ENCODE results near the gene UNC80.

DNA sequence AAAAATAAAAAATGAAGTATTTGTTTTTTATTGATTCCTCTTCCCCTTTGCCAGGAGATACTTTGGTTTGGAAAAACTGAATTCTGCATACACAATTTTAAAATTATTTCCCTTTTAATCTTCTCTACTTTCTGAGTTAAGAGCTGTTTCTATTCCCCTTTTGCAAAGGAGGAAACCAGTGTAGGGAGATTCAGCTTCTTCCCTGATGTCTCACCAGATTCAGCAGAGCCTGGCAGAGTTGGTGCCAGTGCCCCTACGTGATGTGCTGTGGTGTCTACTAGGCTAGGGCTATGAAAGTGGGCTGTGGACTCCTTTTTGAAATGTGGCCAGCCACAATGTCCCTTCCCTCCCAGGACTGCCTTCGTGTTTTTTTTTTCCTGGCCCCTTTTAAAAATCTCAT, 233.2 kb downstream of the UNC80 start:
- TF ChIP-seq, protein P1, sequence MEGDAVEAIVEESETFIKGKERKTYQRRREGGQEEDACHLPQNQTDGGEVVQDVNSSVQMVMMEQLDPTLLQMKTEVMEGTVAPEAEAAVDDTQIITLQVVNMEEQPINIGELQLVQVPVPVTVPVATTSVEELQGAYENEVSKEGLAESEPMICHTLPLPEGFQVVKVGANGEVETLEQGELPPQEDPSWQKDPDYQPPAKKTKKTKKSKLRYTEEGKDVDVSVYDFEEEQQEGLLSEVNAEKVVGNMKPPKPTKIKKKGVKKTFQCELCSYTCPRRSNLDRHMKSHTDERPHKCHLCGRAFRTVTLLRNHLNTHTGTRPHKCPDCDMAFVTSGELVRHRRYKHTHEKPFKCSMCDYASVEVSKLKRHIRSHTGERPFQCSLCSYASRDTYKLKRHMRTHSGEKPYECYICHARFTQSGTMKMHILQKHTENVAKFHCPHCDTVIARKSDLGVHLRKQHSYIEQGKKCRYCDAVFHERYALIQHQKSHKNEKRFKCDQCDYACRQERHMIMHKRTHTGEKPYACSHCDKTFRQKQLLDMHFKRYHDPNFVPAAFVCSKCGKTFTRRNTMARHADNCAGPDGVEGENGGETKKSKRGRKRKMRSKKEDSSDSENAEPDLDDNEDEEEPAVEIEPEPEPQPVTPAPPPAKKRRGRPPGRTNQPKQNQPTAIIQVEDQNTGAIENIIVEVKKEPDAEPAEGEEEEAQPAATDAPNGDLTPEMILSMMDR (IDR thresholded peaks at IDR 0.05): no peak
- TF ChIP-seq POLR2A (IDR thresholded peaks at IDR 0.05): no peak

Data from lower leg skin (tissue), 3 donors.